Transverse colon (tissue), 4 donors: ENCODE measurements around the gene PHETA1. TPM values are rescaled to one million over a fixed set of nuclear protein-coding genes. Genes with fewer than 3 reads are reported as not detected.

Experiments
- DNase-seq: peaks from one replicate; pipeline ENCODE4 v3.0.0-alpha.2; 2019
- H3K27ac ChIP-seq, 4 donors: fragments of 200-600 bp; sonication (generic); 2 replicates each; pipeline ENCODE4 v1.5.1; 2016 to 2018; ENCODE audit warnings: inconsistent platforms in 4 of 4
- H3K27me3 ChIP-seq: fragments of 200-600 bp; sonication (generic); 2 replicates; pipeline ENCODE4 v1.5.1; 2017; ENCODE audit warnings: inconsistent platforms
- H3K36me3 ChIP-seq, 4 donors: fragments of 200-600 bp; sonication (generic); 2 replicates each; pipeline ENCODE4 v1.5.1; 2017 to 2019; ENCODE audit warnings: inconsistent platforms in 4 of 4
- H3K4me1 ChIP-seq, 4 donors: fragments of 200-600 bp; sonication (generic); 2 replicates each; pipeline ENCODE4 v1.5.1; 2017 to 2020; ENCODE audit warnings: inconsistent platforms in 4 of 4
- H3K4me3 ChIP-seq, 4 donors: fragments of 200-600 bp; sonication (generic); 1 replicate in 1 of 4; 2 replicates in 3 of 4; pipeline versions ENCODE4 v1.5.1 to v1.6.1; 2017 to 2019; ENCODE audit warnings: inconsistent platforms in 4 of 4
- H3K9me3 ChIP-seq, 2 donors: fragments of 200-600 bp; sonication (generic); 2 replicates each; pipeline ENCODE4 v1.5.1; 2017 to 2019; ENCODE audit warnings: inconsistent platforms in 2 of 2
- EP300 ChIP-seq: sonication (generic); formaldehyde crosslinking; IDR thresholded peaks from one replicate; pipeline ENCODE4 v1.6.1; 2017; ENCODE audit warnings: antibody characterized with exemption, low read depth
- POLR2A ChIP-seq: fragments of 450-650 bp; IDR thresholded peaks from one replicate; pipeline ENCODE4 v1.6.1; 2016; ENCODE audit warnings: antibody characterized with exemption, mild to moderate bottlenecking, moderate library complexity
- POLR2AphosphoS5 ChIP-seq, 3 donors: sonication (generic); formaldehyde crosslinking; IDR thresholded peaks; one replicate each; pipeline ENCODE4 v1.6.1; 2016; ENCODE audit warnings: antibody characterized with exemption in 3 of 3
- WGBS, 2 donors: methylation state at CpG; one replicate each; pipeline ENCODE4 v1.1.5; 2018; ENCODE audit warnings: low coverage in 1 of 2; 5-methylcytosine and 5-hydroxymethylcytosine counted together
- in situ Hi-C, 4 donors: fragments of 200-750 bp; cut with MboI; loops; one replicate each; pipeline versions ENCODE4 v1.15.0 to v1.15.1; 2017; ENCODE audit warnings: low sequenced_read_pairs in 3 of 4, low pct_ligation_motif_present in 1 of 4, low pct_unique_long_range_greater_than_20kb in 1 of 4
- intact Hi-C: fragments of 100-400 bp; cut with DNase I; formaldehyde crosslinking; loops from one replicate; pipeline ENCODE4 v1.15.1; 2023; ENCODE audit warnings: low total_unique reads
- total RNA-seq, 4 donors: library from RNA; depleted of rRNA; stranded (reverse); fragments of >200 nt; gene quantifications; one replicate each; pipeline ENCODE4 v1.1.0, GENCODE V29; 2016
- TF ChIP-seq, protein P1 (sequence below), 5 experiments: fragments of 200-600 bp in 3 of 5; fragments of 450-650 bp in 2 of 5; sonication (generic) in 3 of 5; IDR thresholded peaks; 1 replicate in 2 of 5; 2 replicates in 3 of 5; pipeline ENCODE4 v1.5.1; 2016 to 2017; ENCODE audit warnings: antibody characterized with exemption in 5 of 5, inconsistent platforms in 3 of 5, mild to moderate bottlenecking in 2 of 5, moderate library complexity in 1 of 5

The PHETA1 gene
- total RNA-seq, 4 donors from 2014 or later, result 22.4 to 34.8 (median 28.1) TPM

DNA sequence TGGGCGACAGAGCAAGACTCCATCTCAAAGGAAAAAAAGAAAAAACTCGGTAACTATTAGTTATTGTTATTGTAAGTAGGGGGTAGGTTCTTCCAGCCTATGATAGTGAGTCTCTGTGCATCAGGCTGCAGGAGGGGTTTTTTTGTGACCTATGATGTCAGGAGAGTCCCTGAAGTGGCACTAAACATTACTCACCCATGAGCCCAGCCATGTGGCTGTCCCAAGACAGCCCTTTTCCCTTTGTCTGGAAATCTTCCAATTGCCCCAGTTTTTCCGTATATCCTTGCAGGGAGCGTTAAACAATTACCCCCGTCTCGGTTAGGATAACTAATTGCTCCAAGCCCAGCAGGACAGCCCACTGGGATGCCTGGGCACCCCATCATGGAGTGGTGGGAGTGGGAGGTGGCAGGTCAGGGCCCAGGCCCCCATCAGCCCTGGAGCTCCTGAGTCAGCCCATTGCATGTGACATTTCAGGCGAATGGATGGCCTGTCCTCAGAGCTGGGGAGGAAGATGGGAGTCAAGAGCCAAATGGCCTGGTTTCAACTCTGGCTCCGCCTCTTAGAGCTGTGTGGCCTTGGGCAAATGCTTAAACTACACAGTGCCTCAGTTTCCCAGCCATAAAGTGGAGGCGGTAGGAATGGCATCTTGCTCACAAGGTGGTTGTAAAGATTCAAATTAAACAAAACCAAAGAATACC, 16.4 kb downstream of the PHETA1 start:
- Histone ChIP-seq H3K4me1 (no peaks in the 10 kb centered on the region), H3K27ac (no peak overlapping the region), H3K36me3 (no peaks in the 10 kb centered on the region), H3K4me3 (no peak overlapping the region), H3K27me3 (no peaks in the 10 kb centered on the region), H3K9me3 (peaks cover 0 to 5% of the 10 kb centered on the region in 2 donors)
- 71 to 84% methylated on average over 4 to 9 of the region's 9 CpGs for WGBS, 2 donors
- no peak for DNase-seq
- intact Hi-C loops, result no loop called here
- TF ChIP-seq, protein P1, sequence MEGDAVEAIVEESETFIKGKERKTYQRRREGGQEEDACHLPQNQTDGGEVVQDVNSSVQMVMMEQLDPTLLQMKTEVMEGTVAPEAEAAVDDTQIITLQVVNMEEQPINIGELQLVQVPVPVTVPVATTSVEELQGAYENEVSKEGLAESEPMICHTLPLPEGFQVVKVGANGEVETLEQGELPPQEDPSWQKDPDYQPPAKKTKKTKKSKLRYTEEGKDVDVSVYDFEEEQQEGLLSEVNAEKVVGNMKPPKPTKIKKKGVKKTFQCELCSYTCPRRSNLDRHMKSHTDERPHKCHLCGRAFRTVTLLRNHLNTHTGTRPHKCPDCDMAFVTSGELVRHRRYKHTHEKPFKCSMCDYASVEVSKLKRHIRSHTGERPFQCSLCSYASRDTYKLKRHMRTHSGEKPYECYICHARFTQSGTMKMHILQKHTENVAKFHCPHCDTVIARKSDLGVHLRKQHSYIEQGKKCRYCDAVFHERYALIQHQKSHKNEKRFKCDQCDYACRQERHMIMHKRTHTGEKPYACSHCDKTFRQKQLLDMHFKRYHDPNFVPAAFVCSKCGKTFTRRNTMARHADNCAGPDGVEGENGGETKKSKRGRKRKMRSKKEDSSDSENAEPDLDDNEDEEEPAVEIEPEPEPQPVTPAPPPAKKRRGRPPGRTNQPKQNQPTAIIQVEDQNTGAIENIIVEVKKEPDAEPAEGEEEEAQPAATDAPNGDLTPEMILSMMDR (IDR thresholded peaks at IDR 0.05), result no peak
- TF ChIP-seq EP300 (no peak), POLR2AphosphoS5 (IDR thresholded peaks at IDR 0.05) (no peak), POLR2A (no peak)
- in situ Hi-C loops, result no loop called here

DNA sequence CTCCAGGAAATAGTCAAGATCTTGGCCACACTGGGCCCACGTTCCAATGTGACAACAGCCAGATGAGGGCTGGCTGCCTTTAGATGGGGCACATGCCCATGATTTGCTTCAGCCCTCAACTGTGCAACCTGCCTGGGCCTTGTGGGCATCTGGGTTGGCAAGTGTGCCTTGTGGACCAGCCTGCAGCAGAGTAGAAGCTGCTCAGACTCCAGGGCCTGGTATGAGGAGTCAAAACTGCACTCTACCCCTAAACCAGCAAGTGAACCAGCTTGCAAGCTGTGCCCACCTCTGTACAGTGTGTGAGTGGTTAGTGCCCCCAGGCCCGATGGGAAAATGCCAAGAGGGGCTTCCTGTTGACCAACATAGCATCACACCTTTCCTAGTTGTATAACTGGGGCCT, 17.9 kb downstream of the PHETA1 start:
- TF ChIP-seq POLR2A (no peak), EP300 (no peak), POLR2AphosphoS5 (IDR thresholded peaks at IDR 0.05) (no peak)
- TF ChIP-seq, protein P1 (IDR thresholded peaks at IDR 0.05), result no peak
- H3K27me3 ChIP-seq, result no peaks in the 10 kb centered on the region
- intact Hi-C loops, result no loop called here
- 57% methylated on average over 2 of the region's 2 CpGs; no CpG with 5 or more reads in 1 of the 2 donors for WGBS, 2 donors
- no peaks in the 10 kb centered on the region for H3K4me1 ChIP-seq
- no peaks in the 10 kb centered on the region for H3K36me3 ChIP-seq
- in situ Hi-C loops, result no loop called here
- H3K9me3 ChIP-seq, result peaks cover 0 to 5% of the 10 kb centered on the region in 2 donors
- no peak for DNase-seq
- no peak overlapping the region for H3K27ac ChIP-seq
- no peak overlapping the region for H3K4me3 ChIP-seq

DNA sequence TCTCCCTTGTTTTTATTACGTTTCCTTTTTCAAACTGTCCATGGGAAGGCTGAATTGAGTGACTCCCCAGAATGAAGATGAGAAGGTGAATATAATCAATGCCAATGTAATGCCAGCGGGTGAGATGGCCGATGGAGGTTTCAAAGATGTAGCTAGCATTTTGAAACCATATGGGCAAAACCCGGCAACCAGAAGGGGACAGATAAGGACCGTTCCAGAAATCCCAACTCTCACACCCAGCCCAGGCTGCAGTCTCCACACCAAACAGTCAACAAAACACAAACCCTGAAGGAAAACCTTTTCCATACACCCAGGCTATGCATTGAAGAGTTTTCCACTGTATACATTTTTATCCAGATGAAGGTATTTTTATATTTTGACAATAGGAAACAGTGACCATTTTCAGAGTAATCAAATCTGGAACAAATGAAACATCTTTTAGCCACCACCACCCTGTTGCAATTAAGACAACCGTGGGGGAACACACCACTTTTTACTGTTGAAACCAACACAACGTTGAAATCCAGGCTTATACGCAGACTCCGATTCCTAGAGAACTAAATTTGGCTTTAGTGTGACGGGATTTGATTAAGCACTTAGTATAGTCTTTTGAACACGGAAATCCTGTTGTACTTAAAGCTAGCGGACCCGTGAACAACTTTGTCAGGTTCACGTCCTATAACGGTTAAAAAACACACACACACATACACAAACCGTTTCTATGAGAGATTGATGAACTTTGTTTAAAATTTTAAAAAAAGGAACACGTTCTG, 19.0 kb downstream of the PHETA1 start:
- intact Hi-C loops, result no loop called here
- WGBS, 2 donors, result 79 to 87% methylated on average over 17 of the region's 17 CpGs
- TF ChIP-seq POLR2A (no peak), EP300 (no peak), POLR2AphosphoS5 (IDR thresholded peaks at IDR 0.05) (no peak)
- TF ChIP-seq, protein P1 (IDR thresholded peaks at IDR 0.05), result no peak

DNA sequence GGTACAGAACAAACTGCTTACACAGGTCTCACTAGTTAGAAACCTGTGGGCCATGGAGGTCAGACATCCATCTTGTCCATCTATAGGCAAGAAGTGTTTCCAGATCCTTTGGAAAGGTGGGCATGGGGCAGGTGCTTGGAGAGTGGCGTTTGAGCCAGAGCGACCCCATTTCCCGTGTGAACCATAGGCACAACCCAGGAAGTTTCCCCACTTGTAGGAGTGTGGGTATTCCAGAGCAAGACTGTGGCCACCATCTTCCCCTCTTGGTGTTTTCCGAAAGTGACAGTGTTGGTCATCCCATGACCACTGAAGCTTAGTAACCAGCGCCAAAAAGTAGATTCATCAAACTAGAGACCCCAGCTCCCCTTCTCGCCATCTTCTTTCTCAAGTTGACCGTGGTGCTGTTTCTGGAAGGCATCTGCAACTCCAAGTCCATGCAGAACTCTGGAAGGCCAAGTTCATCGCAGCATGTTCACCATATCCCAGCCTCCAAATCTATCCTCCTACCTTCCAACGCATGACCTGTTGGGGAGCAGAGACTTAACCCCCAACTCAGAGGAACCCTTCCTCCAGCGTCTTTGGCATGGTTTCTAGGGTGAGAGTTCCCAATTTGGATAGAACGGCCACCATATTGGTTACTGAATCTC, 19.7 kb downstream of the PHETA1 start:
- in situ Hi-C loops (no loop called here), intact Hi-C loops (no loop called here)
- WGBS, 2 donors, result 90 to 100% methylated on average over 2 to 11 of the region's 11 CpGs

More for the DNA sequence above, 19.0 kb downstream of the PHETA1 start:
- Histone ChIP-seq H3K36me3 (no peaks in the 10 kb centered on the region), H3K27ac (no peak overlapping the region), H3K4me3 (no peak overlapping the region), H3K27me3 (no peaks in the 10 kb centered on the region), H3K4me1 (no peaks in the 10 kb centered on the region), H3K9me3 (peaks cover 0 to 5% of the 10 kb centered on the region in 2 donors)
- no peak for DNase-seq
- in situ Hi-C loops, result no loop called here

More for the DNA sequence above, 19.7 kb downstream of the PHETA1 start:
- H3K4me1 ChIP-seq, result no peaks in the 10 kb centered on the region
- no peak overlapping the region for H3K27ac ChIP-seq
- H3K36me3 ChIP-seq, result no peaks in the 10 kb centered on the region
- no peak overlapping the region for H3K4me3 ChIP-seq
- no peaks in the 10 kb centered on the region for H3K27me3 ChIP-seq
- TF ChIP-seq EP300, result no peak
- TF ChIP-seq, protein P1 (IDR thresholded peaks at IDR 0.05), result no peak
- no peak for DNase-seq
- H3K9me3 ChIP-seq, result peaks cover 0 to 5% of the 10 kb centered on the region in 2 donors
